CD14-positive monocyte (primary cell): ENCODE data around the gene BBS10. TPM values are rescaled to one million over a fixed set of nuclear protein-coding genes. Genes with fewer than 3 reads are reported as not detected.

Experiments used
- DNase-seq, 3 donors: peaks; one replicate each; pipeline ENCODE4 v3.0.0-alpha.2; 2011 to 2022
- H2AFZ ChIP-seq: 2 replicates; pipeline ENCODE4 v1.6.0; 2012; ENCODE audit warnings: mild to moderate bottlenecking, low read depth, low read length, inconsistent platforms; ENCODE audit not compliant: insufficient read depth, poor library complexity, severe bottlenecking
- H3K27ac ChIP-seq, 2 donors: 1 replicate in 1 of 2; 2 replicates in 1 of 2; pipeline ENCODE4 v1.5.1; 2012 to 2013; ENCODE audit warnings: low read length in 2 of 2, control low read depth in 1 of 2, inconsistent platforms in 1 of 2, low read depth in 1 of 2, mild to moderate bottlenecking in 1 of 2
- H3K27me3 ChIP-seq, 2 donors: one replicate each; pipeline versions ENCODE4 v1.6.0 to v1.6.1; 2011 to 2013; ENCODE audit warnings: low read length in 2 of 2; ENCODE audit not compliant: control insufficient read depth in 2 of 2, insufficient read depth in 2 of 2
- H3K36me3 ChIP-seq, 2 donors: replicated peaks in 1 of 2; 1 replicate in 1 of 2; 2 replicates in 1 of 2; pipeline versions ENCODE4 v1.5.1 to v1.6.1; 2012 to 2013; ENCODE audit warnings: low read length in 2 of 2, control low read depth in 1 of 2, inconsistent platforms in 1 of 2, mild to moderate bottlenecking in 1 of 2; ENCODE audit not compliant: insufficient read depth in 2 of 2, control insufficient read depth in 1 of 2
- H3K4me1 ChIP-seq, 2 donors: 1 replicate in 1 of 2; 2 replicates in 1 of 2; pipeline versions ENCODE4 v1.5.1 to v1.6.1; 2012 to 2013; ENCODE audit warnings: low read length in 2 of 2, control low read depth in 1 of 2, inconsistent platforms in 1 of 2, mild to moderate bottlenecking in 1 of 2, moderate library complexity in 1 of 2; ENCODE audit not compliant: insufficient read depth in 2 of 2, control insufficient read depth in 1 of 2
- H3K4me2 ChIP-seq: replicated peaks from 2 replicates; pipeline ENCODE3; 2012; ENCODE audit warnings: low read length, moderate library complexity, mild to moderate bottlenecking; ENCODE audit not compliant: poor library complexity, severe bottlenecking; ENCODE audit errors: extremely low read depth
- H3K4me3 ChIP-seq, 3 experiments: fragments of 200-600 bp in 1 of 3; sonication (generic) in 1 of 3; replicated peaks in 1 of 3; 1 replicate in 2 of 3; 2 replicates in 1 of 3; pipeline ENCODE4 v1.5.1; 2011 to 2013; ENCODE audit warnings: low read length in 3 of 3, mild to moderate bottlenecking in 3 of 3, control low read depth in 2 of 3, low read depth in 2 of 3, inconsistent platforms in 1 of 3, moderate library complexity in 1 of 3
- H3K79me2 ChIP-seq: 2 replicates; pipeline ENCODE4 v1.6.0; 2012; ENCODE audit warnings: mild to moderate bottlenecking, control low read depth, inconsistent platforms, low read length, moderate library complexity; ENCODE audit not compliant: insufficient read depth
- H3K9ac ChIP-seq: 2 replicates; pipeline ENCODE4 v1.6.0; 2017; ENCODE audit warnings: low read length, mild to moderate bottlenecking; ENCODE audit not compliant: insufficient read depth, poor library complexity, severe bottlenecking
- H3K9me3 ChIP-seq, 2 donors: replicated peaks in 1 of 2; 1 replicate in 1 of 2; 2 replicates in 1 of 2; pipeline versions ENCODE4 v1.5.1 to v1.6.1; 2012 to 2013; ENCODE audit warnings: low read length in 2 of 2, control low read depth in 1 of 2; ENCODE audit not compliant: control insufficient read depth in 1 of 2, insufficient read depth in 1 of 2
- H4K20me1 ChIP-seq: 2 replicates; pipeline ENCODE4 v1.6.0; 2012; ENCODE audit warnings: mild to moderate bottlenecking, low read length, control low read depth, moderate library complexity; ENCODE audit not compliant: insufficient read depth
- H3K27ac Mint-ChIP-seq, 7 donors: one replicate each; pipeline ENCODE4 v1.8.0; 2020; ENCODE audit warnings: mild to moderate bottlenecking in 7 of 7, mixed read lengths in 7 of 7, moderate library complexity in 6 of 7, inconsistent platforms in 2 of 7
- H3K27me3 Mint-ChIP-seq, 3 donors: one replicate each; pipeline ENCODE4 v1.8.0; 2021 to 2022; ENCODE audit warnings: low read depth in 3 of 3, mild to moderate bottlenecking in 3 of 3, mixed read lengths in 3 of 3, moderate library complexity in 3 of 3, inconsistent platforms in 1 of 3
- H3K36me3 Mint-ChIP-seq, 2 donors: one replicate each; pipeline ENCODE4 v1.8.0; 2020; ENCODE audit warnings: mixed read lengths in 2 of 2, inconsistent platforms in 1 of 2, mild to moderate bottlenecking in 1 of 2
- H3K4me1 Mint-ChIP-seq: one replicate; pipeline ENCODE4 v1.8.0; 2020; ENCODE audit warnings: mild to moderate bottlenecking, mixed read lengths
- H3K4me3 Mint-ChIP-seq, 2 donors: one replicate each; pipeline ENCODE4 v1.8.0; 2020; ENCODE audit warnings: mild to moderate bottlenecking in 2 of 2, mixed read lengths in 2 of 2, moderate library complexity in 1 of 2
- H3K9me3 Mint-ChIP-seq, 7 donors: one replicate each; pipeline ENCODE4 v1.8.0; 2020 to 2022; ENCODE audit warnings: mixed read lengths in 7 of 7, mild to moderate bottlenecking in 6 of 7, moderate library complexity in 6 of 7, inconsistent platforms in 2 of 7
- WGBS: methylation state at CpG from one replicate; pipeline ENCODE4 v1.1.5; 2013; ENCODE audit warnings: missing lambda C conversion rate; ENCODE audit not compliant: insufficient coverage; 5-methylcytosine and 5-hydroxymethylcytosine counted together
- intact Hi-C, 2 donors: fragments of 100-400 bp; cut with micrococcal nuclease; formaldehyde crosslinking; loops; one replicate each; pipeline versions ENCODE4 v1.15.0 to v1.15.1; 2023
- polyA plus RNA-seq, 3 donors: library from polyadenylated mRNA; depleted of rRNA in 1 of 3; unstranded in 2 of 3; stranded (reverse) in 1 of 3; fragments of 300-500 nt in 2 of 3; fragments of >200 nt in 1 of 3; fragmentation: Illumina TruSeq in 2 of 3; gene quantifications; 1 replicate in 2 of 3; 2 replicates in 1 of 3; pipeline ENCODE4 v1.2.3, GENCODE V29; 2012 to 2021
- TF ChIP-seq, protein P1 (sequence below): fragments of 200-600 bp; IDR thresholded peaks from one replicate; pipeline ENCODE4 v1.8.0; 2022; ENCODE audit warnings: antibody characterized with exemption, mild to moderate bottlenecking

The BBS10 gene
- polyA plus RNA-seq, 3 donors = 1.4 to 2.6 (median 1.8) TPM

DNA sequence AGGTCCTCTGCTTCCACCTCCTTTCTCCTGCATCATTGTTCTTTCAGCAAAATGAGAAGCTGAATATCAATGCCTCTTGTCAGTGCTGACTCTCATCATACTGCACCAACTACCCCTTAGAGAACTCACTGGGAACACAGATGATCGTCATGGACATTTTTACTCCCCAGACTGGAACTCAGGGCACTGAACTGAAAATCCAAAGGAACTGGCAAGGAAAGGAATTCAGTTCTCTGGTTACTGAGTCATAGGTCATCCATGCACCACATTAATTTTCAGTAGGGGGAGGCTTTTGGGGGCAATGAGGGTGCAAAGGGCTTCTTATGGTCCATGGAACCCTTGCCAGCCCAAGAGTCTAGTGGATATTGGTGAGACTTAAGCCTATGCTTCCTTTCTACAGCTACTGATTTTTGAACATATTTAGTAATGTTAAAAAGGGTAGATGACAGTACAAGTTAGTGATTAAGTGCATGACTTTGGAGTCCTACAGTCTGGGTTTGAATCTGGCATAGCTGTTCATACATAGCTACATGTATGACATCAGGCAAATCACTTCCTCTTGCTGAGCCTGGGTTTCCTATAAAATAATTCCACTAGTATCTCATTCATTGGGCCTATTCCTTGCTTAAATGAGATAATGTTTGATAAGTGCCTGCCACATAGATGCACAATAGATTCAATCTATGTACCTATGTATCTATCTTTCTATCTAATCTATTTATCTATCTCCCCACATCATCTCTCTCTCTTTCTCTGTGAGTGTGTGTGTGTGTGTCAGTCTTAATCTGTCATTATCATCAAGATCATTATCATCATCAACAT lies 29.2 kb downstream of the BBS10 start:
- no peak overlapping the region for H3K4me2 ChIP-seq
- no peak overlapping the region for H3K27ac Mint-ChIP-seq
- H3K4me1 Mint-ChIP-seq = no peaks in the 10 kb centered on the region
- no peaks in the 10 kb centered on the region for H3K4me1 ChIP-seq
- no peak for DNase-seq
- WGBS = no CpG with 5 or more reads among the region's 1 CpG
- intact Hi-C loops = no loop called here
- no peaks in the 10 kb centered on the region for H3K36me3 Mint-ChIP-seq
- peaks cover 0 to 4% (median 3%) of the 10 kb centered on the region in 3 donors for H3K27me3 Mint-ChIP-seq
- H3K27me3 ChIP-seq = no peaks in the 10 kb centered on the region
- no peaks in the 10 kb centered on the region for H3K36me3 ChIP-seq
- no peak overlapping the region for H3K9ac ChIP-seq
- H3K4me3 Mint-ChIP-seq = no peak overlapping the region
- TF ChIP-seq, protein P1, sequence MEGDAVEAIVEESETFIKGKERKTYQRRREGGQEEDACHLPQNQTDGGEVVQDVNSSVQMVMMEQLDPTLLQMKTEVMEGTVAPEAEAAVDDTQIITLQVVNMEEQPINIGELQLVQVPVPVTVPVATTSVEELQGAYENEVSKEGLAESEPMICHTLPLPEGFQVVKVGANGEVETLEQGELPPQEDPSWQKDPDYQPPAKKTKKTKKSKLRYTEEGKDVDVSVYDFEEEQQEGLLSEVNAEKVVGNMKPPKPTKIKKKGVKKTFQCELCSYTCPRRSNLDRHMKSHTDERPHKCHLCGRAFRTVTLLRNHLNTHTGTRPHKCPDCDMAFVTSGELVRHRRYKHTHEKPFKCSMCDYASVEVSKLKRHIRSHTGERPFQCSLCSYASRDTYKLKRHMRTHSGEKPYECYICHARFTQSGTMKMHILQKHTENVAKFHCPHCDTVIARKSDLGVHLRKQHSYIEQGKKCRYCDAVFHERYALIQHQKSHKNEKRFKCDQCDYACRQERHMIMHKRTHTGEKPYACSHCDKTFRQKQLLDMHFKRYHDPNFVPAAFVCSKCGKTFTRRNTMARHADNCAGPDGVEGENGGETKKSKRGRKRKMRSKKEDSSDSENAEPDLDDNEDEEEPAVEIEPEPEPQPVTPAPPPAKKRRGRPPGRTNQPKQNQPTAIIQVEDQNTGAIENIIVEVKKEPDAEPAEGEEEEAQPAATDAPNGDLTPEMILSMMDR = no peak
- H2AFZ ChIP-seq = no peak overlapping the region
- H3K4me3 ChIP-seq = no peak overlapping the region
- H3K9me3 ChIP-seq = no peaks in the 10 kb centered on the region
- H4K20me1 ChIP-seq = no peaks in the 10 kb centered on the region
- peaks cover 0 to 8% (median 2%) of the 10 kb centered on the region in 7 donors for H3K9me3 Mint-ChIP-seq
- no peak overlapping the region for H3K27ac ChIP-seq
- H3K79me2 ChIP-seq = no peaks in the 10 kb centered on the region

DNA sequence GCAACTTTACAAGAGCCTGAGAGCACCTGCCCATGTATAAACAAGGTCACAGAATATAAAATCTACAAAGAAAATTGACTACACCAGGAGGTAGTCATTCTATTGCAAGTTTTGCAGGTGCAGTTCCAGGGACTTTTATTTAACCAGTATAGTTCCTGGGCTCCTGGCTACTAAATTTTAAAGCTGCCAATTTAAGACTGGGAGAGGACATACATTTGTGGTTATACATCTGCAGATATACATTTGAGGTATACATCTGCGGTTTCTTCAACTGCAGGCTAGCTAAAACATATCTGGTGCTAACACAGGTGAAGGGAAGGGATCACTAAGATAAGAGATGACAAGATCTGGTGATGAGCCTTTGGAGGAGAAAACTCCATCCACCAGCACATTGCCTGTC lies 30.2 kb downstream of the BBS10 start:
- Histone ChIP-seq H4K20me1 (no peaks in the 10 kb centered on the region), H3K4me3 (no peak overlapping the region), H2AFZ (no peak overlapping the region), H3K4me1 (no peaks in the 10 kb centered on the region), H3K9me3 (no peaks in the 10 kb centered on the region), H3K36me3 (no peaks in the 10 kb centered on the region), H3K27ac (no peak overlapping the region), H3K4me2 (no peak overlapping the region), H3K79me2 (no peaks in the 10 kb centered on the region), H3K9ac (no peak overlapping the region), H3K27me3 (no peaks in the 10 kb centered on the region)
- Mint-ChIP-seq H3K36me3 (no peaks in the 10 kb centered on the region), H3K9me3 (peaks cover 0 to 8% (median 2%) of the 10 kb centered on the region in 7 donors), H3K4me3 (no peak overlapping the region), H3K27ac (no peak overlapping the region), H3K4me1 (no peaks in the 10 kb centered on the region), H3K27me3 (peaks cover 3 to 4% (median 3%) of the 10 kb centered on the region in 3 donors)
- TF ChIP-seq, protein P1 = no peak
- no peak for DNase-seq
- WGBS = no CpG with 5 or more reads among the region's 1 CpG
- intact Hi-C loops = no loop called here
